Right cardiac atrium (tissue), 5 donors: ENCODE measurements around the gene CTNNA3. TPM values are rescaled to one million over a fixed set of nuclear protein-coding genes. Genes with fewer than 3 reads are reported as not detected.

Experiments
- ATAC-seq, 2 donors: fragments of 200-7000 bp; cut with Tn5 transposase; one replicate each; pipeline versions ENCODE4 v1.8.0 to v1.9.1; 2020; ENCODE audit warnings: moderate library complexity in 2 of 2, mild to moderate bottlenecking in 1 of 2
- DNase-seq, 3 donors: peaks; one replicate each; pipeline ENCODE4 v3.0.0-alpha.2; 2020
- H3K27ac ChIP-seq: one replicate; pipeline ENCODE4 v1.5.1; 2013; ENCODE audit warnings: mild to moderate bottlenecking, low read length, control low read depth, moderate library complexity
- H3K27me3 ChIP-seq: one replicate; pipeline ENCODE4 v1.6.1; 2013; ENCODE audit not compliant: control insufficient read depth, insufficient read depth
- H3K4me1 ChIP-seq: one replicate; pipeline ENCODE4 v1.6.1; 2013; ENCODE audit warnings: low read length; ENCODE audit not compliant: control insufficient read depth, insufficient read depth
- H3K4me3 ChIP-seq: one replicate; pipeline ENCODE4 v1.5.1; 2013; ENCODE audit warnings: low read length, control low read depth
- H3K9me3 ChIP-seq: one replicate; pipeline ENCODE4 v1.6.1; 2013; ENCODE audit warnings: low read length; ENCODE audit not compliant: control insufficient read depth
- WGBS: extraction: QIAGEN DNeasy Blood & Tissue Kit; methylation state at CpG from one replicate; pipeline ENCODE4 v1.1.7; 2013; 5-methylcytosine and 5-hydroxymethylcytosine counted together
- intact Hi-C, 4 donors: fragments of 100-400 bp; cut with DNase I; formaldehyde crosslinking; loops; one replicate each; pipeline versions ENCODE4 v1.11.0 to v1.14.0; 2022 to 2023
- polyA plus RNA-seq: library from polyadenylated mRNA; stranded (reverse); fragments of 200-250 nt; gene quantifications from one replicate; pipeline ENCODE4 v1.2.3, GENCODE V29; 2013
- total RNA-seq, 4 donors: library from RNA; stranded (reverse); fragmentation: NEBNext Ultra II Directional; extraction: Animal tissue kit (Norgen Biotek cat#: 25700); gene quantifications; one replicate each; pipeline ENCODE4 v1.2.1, GENCODE V29; 2021
- donor health status: healthy with polysubstance abuse.
- donor health status: DM: no; HTN: yes; CAD: no.
- donor health status: DM: no; HTN: no; CAD: no.
- donor health status: DM: no; HTN: yes; CAD: no; lungs with severe emphysema.
- donor health status: DM: yes; HTN: yes; CAD: no.

CTNNA3 gene
- total and polyA plus RNA-seq, 5 donors: 4.5 to 81.7 (median 67.7) TPM

DNA sequence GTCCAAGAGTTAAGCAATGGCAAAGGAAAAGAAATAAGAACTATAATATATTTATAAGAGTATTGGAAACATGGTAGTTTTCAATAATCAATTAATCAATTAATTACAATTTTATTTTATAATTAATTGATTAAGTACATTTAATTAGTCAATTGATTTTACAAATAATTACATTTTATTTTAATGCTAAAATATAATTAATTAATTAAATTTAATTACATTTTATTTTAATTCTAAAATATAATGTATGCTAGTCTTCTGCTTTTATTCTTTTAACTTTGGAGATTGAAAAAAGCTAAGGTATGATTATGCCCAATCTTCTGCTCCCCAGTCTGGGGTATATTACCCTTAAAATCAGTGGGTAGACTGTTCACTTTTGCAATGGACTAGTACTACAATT lies 1456.9 kb downstream of the CTNNA3 start:
- no peaks in the 10 kb centered on the region for H3K4me1 ChIP-seq
- no peak overlapping the region for H3K27ac ChIP-seq
- H3K4me3 ChIP-seq: no peak overlapping the region
- no peak for DNase-seq
- no peak for ATAC-seq
- intact Hi-C loops: no loop called here
- H3K9me3 ChIP-seq: no peaks in the 10 kb centered on the region
- no peaks in the 10 kb centered on the region for H3K27me3 ChIP-seq

DNA sequence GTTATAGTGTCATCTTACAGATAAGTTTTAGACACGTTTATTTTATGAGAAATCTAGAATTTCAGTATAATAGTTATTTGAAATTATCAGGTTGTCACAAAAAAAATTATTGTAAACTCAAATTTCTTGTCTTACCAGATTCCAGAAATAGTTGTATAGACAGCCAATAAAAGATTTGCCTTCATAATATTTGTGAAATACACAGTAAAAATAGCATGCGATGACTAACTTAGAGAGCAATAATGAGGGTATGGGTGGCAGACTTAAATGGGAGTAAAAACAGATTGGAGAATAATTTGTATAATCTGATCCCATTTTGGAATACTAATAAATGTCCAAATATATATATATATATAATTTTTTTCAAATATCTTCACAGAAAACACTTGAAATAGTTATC lies 1457.7 kb downstream of the CTNNA3 start:
- no peak for ATAC-seq
- no peaks in the 10 kb centered on the region for H3K9me3 ChIP-seq
- H3K27ac ChIP-seq: no peak overlapping the region
- H3K4me1 ChIP-seq: no peaks in the 10 kb centered on the region
- intact Hi-C loops: no loop called here
- no peaks in the 10 kb centered on the region for H3K27me3 ChIP-seq
- no peak for DNase-seq
- no peak overlapping the region for H3K4me3 ChIP-seq
- WGBS: 83% methylated on average over 2 of the region's 2 CpGs

DNA sequence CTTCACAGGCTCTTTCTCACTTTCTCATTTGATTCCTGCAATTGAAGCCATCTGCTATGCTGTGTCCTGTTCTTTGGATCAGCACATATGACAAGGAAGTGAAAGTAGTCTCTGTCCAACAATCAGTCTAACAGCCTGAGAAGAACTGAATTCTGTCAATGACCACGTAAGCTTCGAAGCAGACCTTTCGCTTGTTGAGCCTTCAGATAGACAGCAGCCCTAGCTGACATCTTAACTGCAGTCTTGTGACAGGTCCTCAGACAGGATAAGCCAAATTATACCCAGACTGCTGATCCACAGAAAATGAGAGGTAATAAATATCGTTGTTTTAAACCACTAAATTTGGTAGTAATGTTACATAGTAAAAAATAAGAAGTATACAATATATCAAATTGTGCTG lies 1461.1 kb downstream of the CTNNA3 start:
- Histone ChIP-seq H3K27ac (no peak overlapping the region), H3K9me3 (no peaks in the 10 kb centered on the region), H3K4me1 (no peaks in the 10 kb centered on the region), H3K27me3 (no peaks in the 10 kb centered on the region), H3K4me3 (no peak overlapping the region)
- ATAC-seq: no peak
- intact Hi-C loops: no loop called here
- 76% methylated on average over 4 of the region's 4 CpGs for WGBS
- no peak for DNase-seq

DNA sequence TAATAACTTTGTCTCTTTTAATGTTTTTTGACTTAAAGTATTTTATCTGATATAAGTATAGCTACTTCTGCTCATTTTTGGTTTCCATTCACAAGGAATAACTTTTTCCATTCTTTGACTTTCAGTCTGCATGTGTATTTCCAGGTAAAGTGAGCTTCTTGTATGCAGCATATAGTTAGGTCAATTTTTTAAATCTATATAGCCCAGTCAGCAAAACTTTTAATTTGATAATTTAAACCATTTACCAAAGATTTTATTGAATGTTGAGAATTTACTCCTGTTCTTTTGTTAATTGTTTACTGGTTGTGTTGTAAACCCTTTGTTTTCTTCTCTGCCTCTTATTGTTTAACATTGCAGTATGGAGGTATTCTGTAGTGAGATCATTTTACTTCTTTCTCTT lies 1467.1 kb downstream of the CTNNA3 start:
- ATAC-seq (no peak), DNase-seq (no peak)
- Histone ChIP-seq H3K4me1 (no peaks in the 10 kb centered on the region), H3K4me3 (no peak overlapping the region), H3K27me3 (no peaks in the 10 kb centered on the region), H3K27ac (no peak overlapping the region), H3K9me3 (no peaks in the 10 kb centered on the region)
- intact Hi-C loops: no loop called here

DNA sequence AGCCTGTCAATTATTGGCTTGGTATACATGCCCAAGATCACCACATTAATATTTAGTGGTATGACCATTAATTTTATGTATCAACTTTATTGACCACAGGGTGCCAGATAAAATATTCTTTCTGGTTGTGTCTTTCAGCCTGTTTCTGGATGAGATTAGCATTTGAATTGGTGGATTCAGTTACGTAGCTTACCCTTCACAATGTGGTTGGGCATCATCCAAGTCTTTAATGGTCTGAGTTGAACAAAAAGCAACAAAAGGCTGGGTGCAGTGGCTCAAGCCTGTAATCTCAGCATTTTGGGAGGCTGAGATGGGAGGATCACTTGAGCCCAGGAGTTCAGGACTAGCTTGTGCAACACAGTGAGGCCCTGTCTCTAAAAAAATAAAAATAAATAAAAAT lies 1472.3 kb downstream of the CTNNA3 start:
- Histone ChIP-seq H3K27ac (no peak overlapping the region), H3K9me3 (no peaks in the 10 kb centered on the region), H3K4me3 (no peak overlapping the region), H3K27me3 (no peaks in the 10 kb centered on the region), H3K4me1 (no peaks in the 10 kb centered on the region)
- 73% methylated on average over 1 of the region's 1 CpG for WGBS
- no peak for DNase-seq
- intact Hi-C loops: no loop called here
- no peak for ATAC-seq

DNA sequence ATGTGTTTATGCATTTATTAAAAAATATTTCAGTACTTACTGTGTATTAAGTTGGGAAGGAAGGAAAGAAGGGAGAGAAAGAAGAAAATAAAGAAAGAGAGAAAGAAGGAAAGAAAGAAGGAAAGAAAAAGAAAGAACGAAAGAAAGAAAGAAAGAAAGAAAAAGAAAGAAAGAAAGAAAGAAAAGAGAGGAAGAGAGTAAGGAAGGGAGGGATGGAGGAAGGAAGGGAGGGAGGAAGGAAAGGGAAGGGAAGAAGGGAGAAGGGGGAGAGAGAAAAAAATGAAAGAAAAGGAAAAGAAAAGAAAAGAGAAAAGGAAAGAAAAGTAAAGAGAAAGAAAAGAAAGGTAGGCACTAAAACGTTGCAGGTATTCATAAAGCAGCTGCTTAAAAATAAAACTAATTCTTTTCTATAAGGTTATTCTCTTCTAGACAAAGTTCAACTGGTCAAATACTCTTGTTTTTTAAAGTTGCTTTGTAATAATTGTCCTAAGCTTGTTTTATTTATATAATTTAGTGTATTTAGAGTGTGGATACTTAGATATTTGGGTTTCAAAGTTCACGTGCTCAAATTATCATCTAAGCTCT lies 1473.4 kb downstream of the CTNNA3 start:
- Histone ChIP-seq H3K9me3 (no peaks in the 10 kb centered on the region), H3K27ac (no peak overlapping the region), H3K4me1 (no peaks in the 10 kb centered on the region), H3K4me3 (no peak overlapping the region), H3K27me3 (no peaks in the 10 kb centered on the region)
- WGBS: 79% methylated on average over 3 of the region's 3 CpGs
- ATAC-seq: no peak
- intact Hi-C loops: no loop called here
- no peak for DNase-seq

DNA sequence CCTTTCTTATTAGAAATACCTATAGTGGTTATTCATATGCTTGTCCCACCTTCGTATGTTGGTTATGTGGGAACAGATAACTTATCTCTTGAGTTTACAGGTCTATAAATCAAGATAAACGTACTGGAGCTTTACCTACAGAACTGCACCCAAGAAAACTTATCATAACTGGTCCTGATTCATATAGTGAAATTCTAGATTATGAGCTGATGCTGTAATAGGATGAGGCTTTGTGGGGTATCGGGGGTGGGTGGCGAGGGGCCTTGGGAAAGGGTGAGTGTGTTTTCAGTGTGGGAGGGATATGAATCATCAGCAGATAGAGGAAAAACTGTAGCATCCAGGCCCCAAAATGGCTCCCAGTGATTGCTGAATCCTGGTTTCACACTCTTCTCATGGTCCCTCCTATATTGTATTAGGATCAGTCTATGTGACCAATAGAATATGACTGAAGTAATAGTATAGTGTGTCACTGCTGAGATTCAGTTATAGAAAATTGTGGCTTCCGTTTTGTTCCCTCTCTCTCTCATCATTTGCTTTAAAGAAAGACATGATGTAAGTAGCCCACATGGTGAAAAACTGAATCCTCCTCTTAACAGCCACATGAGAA lies 1476.9 kb downstream of the CTNNA3 start:
- intact Hi-C loops: no loop called here
- ATAC-seq: no peak
- no peak for DNase-seq
- H3K4me1 ChIP-seq: no peaks in the 10 kb centered on the region
- H3K27ac ChIP-seq: no peak overlapping the region
- WGBS: 61% methylated on average over 5 of the region's 5 CpGs
- H3K4me3 ChIP-seq: no peak overlapping the region
- H3K9me3 ChIP-seq: no peaks in the 10 kb centered on the region
- no peaks in the 10 kb centered on the region for H3K27me3 ChIP-seq

DNA sequence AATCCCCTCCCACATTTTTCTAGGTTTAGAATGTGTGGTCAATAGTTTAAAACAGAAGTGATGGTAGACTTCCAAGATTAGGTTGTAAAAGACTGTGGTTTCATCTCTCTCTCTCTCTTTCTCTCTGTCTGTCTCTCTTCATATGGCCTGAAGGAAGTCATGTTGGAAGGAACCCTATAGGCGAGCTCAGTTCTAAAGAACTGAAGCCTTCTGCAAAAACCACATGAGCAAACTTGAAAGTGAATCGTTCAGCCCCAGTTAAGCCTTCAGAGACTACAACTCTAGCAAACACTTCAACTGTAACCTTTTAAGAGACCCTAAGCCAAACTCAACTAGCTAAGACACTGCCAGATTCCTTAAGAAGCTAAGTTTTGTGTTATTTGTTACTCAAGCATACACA lies 1477.7 kb downstream of the CTNNA3 start:
- H3K27ac ChIP-seq: no peak overlapping the region
- DNase-seq (no peak), ATAC-seq (no peak)
- no peaks in the 10 kb centered on the region for H3K9me3 ChIP-seq
- 86% methylated on average over 2 of the region's 2 CpGs for WGBS
- H3K27me3 ChIP-seq: no peaks in the 10 kb centered on the region
- intact Hi-C loops: no loop called here
- no peak overlapping the region for H3K4me3 ChIP-seq
- H3K4me1 ChIP-seq: no peaks in the 10 kb centered on the region

DNA sequence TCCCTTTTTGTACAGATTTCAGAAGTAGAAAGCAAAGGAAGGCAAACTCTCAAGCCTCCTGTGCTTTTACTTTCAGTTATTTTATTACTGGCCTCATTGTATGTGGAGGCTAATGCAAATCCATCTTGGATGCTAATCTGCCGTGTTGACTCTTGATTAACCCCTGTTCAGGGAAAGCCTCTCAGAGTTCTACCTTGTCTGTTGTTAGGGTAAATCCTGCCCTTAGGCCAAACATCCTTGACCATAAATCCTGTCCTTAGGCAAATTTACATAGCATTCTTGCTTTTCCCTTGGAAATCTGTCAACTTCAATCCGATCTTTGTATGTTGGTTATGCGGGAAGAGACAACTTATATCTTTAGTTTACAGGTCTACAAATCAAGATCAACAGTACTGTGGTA lies 1480.1 kb downstream of the CTNNA3 start:
- 85% methylated on average over 3 of the region's 3 CpGs for WGBS
- intact Hi-C loops: no loop called here
- H3K9me3 ChIP-seq: no peaks in the 10 kb centered on the region
- no peak overlapping the region for H3K27ac ChIP-seq
- H3K4me1 ChIP-seq: no peaks in the 10 kb centered on the region
- no peaks in the 10 kb centered on the region for H3K27me3 ChIP-seq
- no peak for ATAC-seq
- DNase-seq: no peak
- no peak overlapping the region for H3K4me3 ChIP-seq

DNA sequence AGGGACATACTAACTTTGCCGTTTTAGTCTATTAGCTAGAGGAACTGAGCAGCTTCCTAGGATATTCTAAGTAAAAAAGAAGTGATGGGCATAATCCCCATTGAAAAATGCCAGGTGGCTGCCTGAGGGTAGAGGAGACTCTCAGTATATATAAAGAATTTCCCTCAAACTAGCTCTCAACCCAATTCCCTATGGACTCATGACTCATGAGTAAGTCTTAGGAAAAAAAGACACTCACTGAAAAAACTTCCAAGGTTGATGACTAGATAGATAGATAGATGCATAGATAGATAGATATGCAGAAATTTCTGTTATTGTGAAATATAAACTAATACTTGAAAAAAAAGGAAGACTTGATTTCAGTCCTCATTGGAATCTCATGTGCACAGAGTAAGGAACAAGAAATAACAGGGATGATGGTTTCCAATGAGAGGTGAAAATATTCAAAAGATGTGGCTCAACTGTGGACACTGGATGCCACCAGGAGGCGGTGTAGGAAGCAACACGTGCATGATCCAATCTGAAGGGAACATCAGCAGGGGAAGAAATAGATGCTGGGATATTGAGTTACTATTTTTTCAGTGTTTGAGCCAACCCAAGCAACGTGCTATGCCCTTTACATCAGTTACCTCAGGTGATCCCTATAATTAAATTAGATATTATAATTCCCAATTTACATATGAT lies 1481.1 kb downstream of the CTNNA3 start:
- Histone ChIP-seq H3K4me1 (no peaks in the 10 kb centered on the region), H3K27me3 (no peaks in the 10 kb centered on the region), H3K4me3 (no peak overlapping the region), H3K9me3 (no peaks in the 10 kb centered on the region), H3K27ac (no peak overlapping the region)
- DNase-seq: no peak
- WGBS: 68% methylated on average over 4 of the region's 4 CpGs
- no peak for ATAC-seq
- intact Hi-C loops: no loop called here

DNA sequence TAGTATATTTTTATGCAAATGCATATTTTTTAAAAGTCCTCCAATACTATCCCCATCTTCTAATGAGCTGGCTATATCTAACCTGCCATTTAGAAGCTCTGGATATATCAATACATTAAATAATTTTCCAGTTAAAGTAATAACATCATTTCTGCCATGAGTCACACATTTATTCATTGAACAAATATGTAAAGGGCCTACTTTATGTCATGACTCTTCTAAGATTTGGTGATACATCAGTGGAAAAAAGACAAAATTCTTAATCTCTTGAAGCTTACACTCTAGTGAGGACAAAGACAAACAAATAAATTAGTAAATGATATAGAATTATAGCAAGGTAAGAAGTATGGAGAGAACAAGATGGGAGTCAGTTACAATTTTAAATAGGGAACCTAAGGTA lies 1487.0 kb downstream of the CTNNA3 start:
- no peaks in the 10 kb centered on the region for H3K9me3 ChIP-seq
- ATAC-seq: no peak
- no peaks in the 10 kb centered on the region for H3K4me1 ChIP-seq
- intact Hi-C loops: no loop called here
- DNase-seq: no peak
- no peak overlapping the region for H3K27ac ChIP-seq
- H3K27me3 ChIP-seq: no peaks in the 10 kb centered on the region
- no peak overlapping the region for H3K4me3 ChIP-seq

DNA sequence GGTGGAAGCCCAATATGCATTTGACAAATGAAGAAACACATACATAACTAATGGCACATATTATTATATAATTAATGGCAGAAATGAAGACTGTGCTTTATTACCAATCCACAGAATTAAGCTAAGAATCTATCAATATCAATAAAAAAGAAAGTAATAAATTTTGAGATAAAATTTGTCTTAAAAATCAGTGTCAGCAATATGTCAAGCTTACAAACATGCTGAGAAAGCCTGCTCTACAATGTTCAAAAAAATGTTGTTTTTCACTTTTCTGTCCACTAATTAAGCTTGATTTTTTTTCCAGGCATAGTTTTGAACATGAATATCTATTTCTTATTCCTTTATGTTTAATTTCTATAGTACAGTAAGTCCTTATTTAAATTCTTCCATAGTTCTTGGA lies 1491.2 kb downstream of the CTNNA3 start:
- intact Hi-C loops: no loop called here
- Histone ChIP-seq H3K4me1 (no peaks in the 10 kb centered on the region), H3K4me3 (no peak overlapping the region), H3K27me3 (no peaks in the 10 kb centered on the region), H3K9me3 (no peaks in the 10 kb centered on the region), H3K27ac (no peak overlapping the region)
- no peak for DNase-seq
- ATAC-seq: no peak
